Neutrophil (primary cell): ENCODE measurements around the gene PTPN2.
"Not testable (repeated sequence)": the region's sequence is repeated elsewhere in the genome, so short reads cannot be mapped to it uniquely, and the experiment has no call there.

Experiments used
- H3K27ac ChIP-seq: fragments of 200-600 bp; sonication (generic); 2 replicates; pipeline ENCODE4 v1.5.1; 2016; ENCODE audit warnings: mild to moderate bottlenecking, moderate library complexity
- H3K27me3 ChIP-seq: fragments of 200-600 bp; sonication (generic); 2 replicates; pipeline ENCODE4 v1.6.0; 2016; ENCODE audit warnings: mild to moderate bottlenecking
- H3K36me3 ChIP-seq: fragments of 200-600 bp; sonication (generic); 2 replicates; pipeline ENCODE4 v1.5.1; 2017
- H3K4me1 ChIP-seq, 2 experiments: fragments of 200-600 bp in 1 of 2; sonication (generic) in 1 of 2; 1 replicate in 1 of 2; 2 replicates in 1 of 2; pipeline versions ENCODE4 v1.5.1 to v1.6.1; 2013 to 2016; ENCODE audit warnings: low read depth in 1 of 2, low read length in 1 of 2, mild to moderate bottlenecking in 1 of 2, moderate library complexity in 1 of 2; ENCODE audit not compliant: control insufficient read depth in 1 of 2, insufficient read depth in 1 of 2
- H3K4me3 ChIP-seq, 2 experiments: fragments of 200-600 bp in 1 of 2; sonication (generic) in 1 of 2; 1 replicate in 1 of 2; 2 replicates in 1 of 2; pipeline ENCODE4 v1.5.1; 2013 to 2016; ENCODE audit warnings: low read depth in 1 of 2, low read length in 1 of 2, mild to moderate bottlenecking in 1 of 2, moderate library complexity in 1 of 2
- H3K9me3 ChIP-seq: fragments of 200-600 bp; sonication (generic); 2 replicates; pipeline ENCODE4 v1.5.1; 2016
- TF ChIP-seq, protein P1 (sequence below): fragments of 200-600 bp; sonication (generic); IDR thresholded peaks from 2 replicates; pipeline ENCODE4 v1.5.1; 2016; ENCODE audit warnings: antibody characterized with exemption

PTPN2 gene

DNA sequence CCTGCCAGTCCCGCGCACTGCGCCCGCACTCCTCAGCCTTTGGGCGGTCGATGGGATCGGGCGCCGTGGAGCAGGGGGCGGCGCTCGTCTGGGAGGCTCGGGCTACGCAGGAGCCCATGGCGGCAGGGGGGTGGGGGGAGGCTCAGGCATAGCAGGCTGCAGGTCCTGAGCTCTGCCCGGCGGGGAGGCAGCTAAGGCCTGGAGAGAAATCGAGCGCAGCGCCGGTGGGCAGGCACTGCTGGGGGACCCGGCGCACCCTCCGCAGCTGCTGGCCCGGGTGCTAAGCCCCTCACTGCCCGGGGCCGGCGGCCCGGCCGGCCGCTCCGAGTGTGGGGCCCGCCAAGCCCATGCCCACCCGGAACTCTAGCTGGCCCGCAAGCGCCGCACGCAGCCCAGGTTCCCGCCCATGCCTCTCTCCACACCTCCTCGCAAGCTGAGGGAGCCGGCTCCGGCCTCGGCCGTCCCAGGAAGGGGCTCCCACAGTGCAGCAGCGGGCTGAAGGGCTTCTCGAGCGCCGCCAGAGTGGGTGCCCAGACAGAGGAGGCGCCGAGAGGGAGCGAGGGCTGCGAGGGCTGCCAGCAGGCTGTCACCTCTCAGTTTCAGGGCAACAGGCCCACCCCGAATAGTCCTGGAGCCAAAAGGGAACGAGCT is 107.1 kb downstream of the PTPN2 start:
- TF ChIP-seq, protein P1, sequence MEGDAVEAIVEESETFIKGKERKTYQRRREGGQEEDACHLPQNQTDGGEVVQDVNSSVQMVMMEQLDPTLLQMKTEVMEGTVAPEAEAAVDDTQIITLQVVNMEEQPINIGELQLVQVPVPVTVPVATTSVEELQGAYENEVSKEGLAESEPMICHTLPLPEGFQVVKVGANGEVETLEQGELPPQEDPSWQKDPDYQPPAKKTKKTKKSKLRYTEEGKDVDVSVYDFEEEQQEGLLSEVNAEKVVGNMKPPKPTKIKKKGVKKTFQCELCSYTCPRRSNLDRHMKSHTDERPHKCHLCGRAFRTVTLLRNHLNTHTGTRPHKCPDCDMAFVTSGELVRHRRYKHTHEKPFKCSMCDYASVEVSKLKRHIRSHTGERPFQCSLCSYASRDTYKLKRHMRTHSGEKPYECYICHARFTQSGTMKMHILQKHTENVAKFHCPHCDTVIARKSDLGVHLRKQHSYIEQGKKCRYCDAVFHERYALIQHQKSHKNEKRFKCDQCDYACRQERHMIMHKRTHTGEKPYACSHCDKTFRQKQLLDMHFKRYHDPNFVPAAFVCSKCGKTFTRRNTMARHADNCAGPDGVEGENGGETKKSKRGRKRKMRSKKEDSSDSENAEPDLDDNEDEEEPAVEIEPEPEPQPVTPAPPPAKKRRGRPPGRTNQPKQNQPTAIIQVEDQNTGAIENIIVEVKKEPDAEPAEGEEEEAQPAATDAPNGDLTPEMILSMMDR: no peak
- Histone ChIP-seq H3K4me1 (no peaks in the 10 kb centered on the region), H3K4me3 (no peak overlapping the region)

DNA sequence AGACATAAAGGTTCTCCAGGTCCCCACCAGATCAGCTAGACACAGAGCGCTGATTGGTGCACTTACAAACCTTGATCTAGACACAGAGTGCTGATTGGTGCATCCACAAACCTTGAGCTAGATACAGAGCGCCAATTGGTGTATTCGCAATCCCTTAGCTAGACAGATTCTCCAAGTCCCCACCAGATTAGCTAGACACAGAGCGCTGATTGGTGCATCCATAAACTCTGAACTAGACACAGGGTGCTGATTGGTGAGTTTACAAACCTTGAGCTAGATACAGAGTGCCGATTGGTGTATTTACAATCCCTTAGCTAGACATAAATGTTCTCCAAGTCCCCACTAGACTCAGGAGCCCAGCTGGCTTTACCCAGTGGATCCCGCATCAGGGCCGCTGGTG is 107.6 kb downstream of the PTPN2 start:
- H3K9me3 ChIP-seq, H3K4me3 ChIP-seq, H3K27ac ChIP-seq, H3K4me1 ChIP-seq, H3K36me3 ChIP-seq: not testable (repeated sequence)
- H3K27me3 ChIP-seq: peaks cover 16% of the 10 kb centered on the region

More for the DNA sequence above, 107.1 kb downstream of the PTPN2 start:
- Histone ChIP-seq H3K9me3 (no peaks in the 10 kb centered on the region), H3K36me3 (no peaks in the 10 kb centered on the region), H3K27ac (no peak overlapping the region), H3K27me3 (peaks cover 16% of the 10 kb centered on the region)

DNA sequence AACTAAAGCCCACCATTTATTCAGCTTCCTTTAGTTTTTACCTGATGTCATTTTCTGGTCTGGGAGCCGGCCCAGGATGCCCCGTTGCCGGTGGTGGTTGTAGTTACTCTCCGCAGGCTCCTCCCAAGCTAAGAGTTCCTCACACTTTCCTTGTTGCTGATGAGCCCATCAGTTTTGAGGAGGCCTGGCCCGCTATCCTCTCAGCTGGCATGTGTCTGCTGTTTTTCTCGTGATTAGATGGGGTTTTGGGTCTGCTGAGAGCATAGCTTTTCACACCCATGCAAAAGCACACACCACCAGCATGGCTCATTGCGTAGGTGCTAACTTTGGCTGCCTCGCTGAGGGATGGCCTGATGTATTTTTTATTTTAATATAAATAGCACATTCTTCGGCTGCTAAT is 109.1 kb downstream of the PTPN2 start:
- Histone ChIP-seq H3K4me3 (no peak overlapping the region), H3K4me1 (no peaks in the 10 kb centered on the region), H3K27ac (no peak overlapping the region), H3K27me3 (peaks cover 16% of the 10 kb centered on the region), H3K9me3 (no peaks in the 10 kb centered on the region), H3K36me3 (no peaks in the 10 kb centered on the region)
- TF ChIP-seq, protein P1: no peak

DNA sequence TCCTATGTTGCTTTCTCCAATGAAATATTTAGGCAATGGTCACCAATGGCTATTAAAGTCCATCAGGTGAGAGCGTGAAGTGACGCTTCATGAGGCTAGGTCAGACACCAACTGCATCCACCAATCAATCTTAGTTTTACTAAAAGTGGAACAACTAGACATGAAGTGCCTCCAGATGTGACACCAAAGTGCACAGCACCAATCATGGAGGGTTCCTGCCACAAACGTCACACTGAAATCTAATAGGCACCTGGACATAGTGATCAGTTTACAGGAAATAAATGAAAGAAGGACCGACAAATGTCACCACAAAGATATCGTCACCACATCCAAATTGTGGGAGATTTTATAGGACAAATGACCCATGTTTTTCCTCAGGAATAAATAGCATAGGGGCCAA is 110.7 kb downstream of the PTPN2 start:
- Histone ChIP-seq H3K4me1 (no peaks in the 10 kb centered on the region), H3K36me3 (no peaks in the 10 kb centered on the region), H3K9me3 (no peaks in the 10 kb centered on the region), H3K27me3 (peaks cover 16% of the 10 kb centered on the region), H3K4me3 (no peak overlapping the region), H3K27ac (no peak overlapping the region)
- TF ChIP-seq, protein P1: no peak

DNA sequence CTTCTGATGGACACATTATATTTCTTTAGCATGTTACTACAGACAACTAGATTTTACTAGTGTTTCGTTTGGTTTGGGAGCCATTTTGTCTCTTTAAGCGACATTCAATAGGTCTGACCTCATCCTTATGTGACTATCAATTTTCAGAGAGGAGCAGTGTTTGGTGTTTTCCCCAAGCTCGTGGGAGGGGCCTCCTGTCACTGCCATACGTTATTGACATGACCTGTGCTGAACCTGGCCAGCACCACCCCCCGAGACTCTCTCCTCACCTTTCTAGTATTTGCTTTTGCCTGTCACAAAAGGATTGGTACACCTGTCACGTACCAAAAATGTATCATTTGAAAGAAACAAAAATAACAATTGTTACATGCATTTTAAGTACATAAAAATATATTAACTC is 111.9 kb downstream of the PTPN2 start:
- TF ChIP-seq, protein P1: no peak
- Histone ChIP-seq H3K4me1 (no peaks in the 10 kb centered on the region), H3K9me3 (no peaks in the 10 kb centered on the region), H3K36me3 (no peaks in the 10 kb centered on the region), H3K4me3 (no peak overlapping the region), H3K27ac (no peak overlapping the region), H3K27me3 (peaks cover 8% of the 10 kb centered on the region)

DNA sequence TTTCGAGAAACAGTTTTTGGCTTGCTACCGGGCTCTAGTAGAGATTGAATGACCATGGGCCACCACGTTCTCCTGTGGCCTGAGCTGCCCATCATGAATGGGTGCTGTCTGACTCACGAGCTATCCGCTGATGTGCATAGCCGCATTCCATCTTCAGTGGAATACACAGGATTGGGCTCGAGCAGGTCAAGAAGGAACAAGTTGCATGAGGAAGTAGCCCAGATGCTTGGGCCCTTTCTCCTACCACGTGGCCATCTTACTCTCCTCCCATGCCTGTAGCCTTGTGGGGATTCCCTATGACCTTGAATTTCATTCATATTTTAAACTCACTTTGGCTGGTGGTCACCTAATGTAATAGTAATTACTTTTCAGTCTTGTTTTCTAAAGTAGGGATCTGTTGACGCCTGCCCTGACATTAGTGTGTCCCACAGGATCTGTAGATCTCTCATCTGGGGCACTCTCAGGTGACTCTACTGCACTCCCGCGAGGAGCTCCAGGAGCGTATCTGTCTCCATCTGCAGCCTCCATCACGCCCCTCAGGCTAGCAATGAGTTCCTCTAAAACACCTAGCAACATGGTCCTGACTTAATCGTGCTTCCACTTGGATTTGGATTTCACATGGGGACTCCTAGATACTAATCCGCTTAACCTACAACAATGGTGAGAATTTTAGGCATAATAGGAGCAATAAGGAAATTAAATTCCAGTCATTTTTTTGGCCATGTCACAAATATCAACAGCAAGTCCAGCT is 113.4 kb downstream of the PTPN2 start:
- Histone ChIP-seq H3K4me1 (no peaks in the 10 kb centered on the region), H3K36me3 (no peaks in the 10 kb centered on the region), H3K4me3 (no peak overlapping the region), H3K27ac (no peak overlapping the region), H3K27me3 (no peaks in the 10 kb centered on the region), H3K9me3 (no peaks in the 10 kb centered on the region)
- TF ChIP-seq, protein P1: no peak
